Motor neuron (in vitro differentiated cells): ENCODE data around the gene FAM120A. TPM values are rescaled to one million over a fixed set of nuclear protein-coding genes. Genes with fewer than 3 reads are reported as not detected.

Experiments used
- ATAC-seq, 8 experiments: fragments of 200-7000 bp; cut with Tn5 transposase; replicated peaks in 6 of 8; 2 replicates each; pipeline ENCODE4 v1.8.0; 2021; ENCODE audit warnings: mild to moderate bottlenecking in 8 of 8, moderate library complexity in 8 of 8
- H3K27ac ChIP-seq, 2 donors: fragments of 250-450 bp; sonication (Bioruptor Pico); 2 replicates each; pipeline ENCODE4 v1.9.0; 2021; ENCODE audit warnings: antibody characterized with exemption in 2 of 2, mild to moderate bottlenecking in 2 of 2, moderate library complexity in 1 of 2
- H3K4me1 ChIP-seq, 2 donors: fragments of 250-450 bp; sonication (Bioruptor Pico); replicated peaks in 1 of 2; 2 replicates each; pipeline ENCODE4 v1.6.1; 2021; ENCODE audit warnings: antibody characterized with exemption in 2 of 2, mild to moderate bottlenecking in 2 of 2, moderate library complexity in 1 of 2
- H3K4me3 ChIP-seq, 5 donors: fragments of 250-450 bp; sonication (Bioruptor Pico); 2 replicates each; pipeline ENCODE4 v1.9.0; 2021; ENCODE audit warnings: antibody characterized with exemption in 5 of 5, mild to moderate bottlenecking in 5 of 5, moderate library complexity in 4 of 5
- WGBS, 10 experiments: fragments of 450-650 bp; shearing (Covaris generic); methylation state at CpG; one replicate each; pipeline ENCODE4 v1.0.0; 2022; 5-methylcytosine and 5-hydroxymethylcytosine counted together
- in situ Hi-C, 9 experiments: fragments of 400-800 bp; cut with MboI; loops; one replicate each; pipeline ENCODE4 v1.15.0; 2021; ENCODE audit warnings: low sequenced_read_pairs in 9 of 9, low pct_unique_long_range_greater_than_20kb in 2 of 9; ENCODE audit not compliant: unreplicated experiment in 9 of 9
- total RNA-seq, 8 experiments: library from RNA; unstranded; fragments of 300-600 nt; gene quantifications; 2 replicates each; pipeline versions ENCODE4 v1.2.3 to v1.2.4, GENCODE V29; 2022

Gene FAM120A
- total RNA-seq, 8 experiments from 2014 or later = 14.2 to 137 (median 33.7) TPM

DNA sequence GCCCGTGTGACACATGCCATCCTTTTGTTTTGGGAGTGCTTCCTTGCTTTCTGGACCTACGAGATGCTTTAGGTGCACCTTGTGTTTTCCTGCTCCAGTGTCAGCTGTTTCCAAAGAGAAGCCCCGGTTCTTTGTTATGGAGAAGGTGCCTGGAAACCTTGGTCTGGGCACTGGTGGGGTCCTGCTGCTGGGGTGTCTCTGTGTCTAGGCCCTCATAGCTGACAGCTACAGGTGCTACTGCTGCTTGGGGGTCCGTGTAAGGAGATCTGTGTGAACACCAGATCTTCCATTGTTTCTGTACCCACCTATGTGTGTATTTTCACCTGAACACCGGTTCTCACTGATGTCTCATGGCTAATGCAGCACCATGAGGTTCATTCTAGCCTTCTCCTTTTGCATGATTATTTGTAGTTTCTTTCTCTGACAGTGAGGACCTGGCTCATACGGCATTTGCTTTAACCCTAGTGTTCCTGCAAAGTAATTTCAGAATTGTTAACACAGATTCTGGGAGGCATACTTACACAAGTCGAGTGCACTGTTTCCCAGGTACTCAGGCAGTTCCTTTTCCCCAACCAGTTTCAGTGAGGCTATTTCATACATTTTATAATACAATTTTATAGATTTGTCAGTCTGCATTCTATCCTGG lies 15.1 kb downstream of the FAM120A start:
- H3K4me3 ChIP-seq = no peak overlapping the region
- H3K4me1 ChIP-seq = peaks cover 7 to 20% of the 10 kb centered on the region in 2 donors
- in situ Hi-C loops = loop anchor here in 1 of 9 experiments (25.0 kb wide), 1 partner anchor 279 kb away; the partner anchor contains the start of gene WNK2
- 45 to 90% (median 56%) methylated on average over 2 to 6 of the region's 7 CpGs; no CpG with 5 or more reads in 2 of the 10 experiments for WGBS, 10 experiments
- ATAC-seq = peak in 5 of 8 experiments; percentile 14 to 25 (median 19)
- no peak overlapping the region for H3K27ac ChIP-seq

DNA sequence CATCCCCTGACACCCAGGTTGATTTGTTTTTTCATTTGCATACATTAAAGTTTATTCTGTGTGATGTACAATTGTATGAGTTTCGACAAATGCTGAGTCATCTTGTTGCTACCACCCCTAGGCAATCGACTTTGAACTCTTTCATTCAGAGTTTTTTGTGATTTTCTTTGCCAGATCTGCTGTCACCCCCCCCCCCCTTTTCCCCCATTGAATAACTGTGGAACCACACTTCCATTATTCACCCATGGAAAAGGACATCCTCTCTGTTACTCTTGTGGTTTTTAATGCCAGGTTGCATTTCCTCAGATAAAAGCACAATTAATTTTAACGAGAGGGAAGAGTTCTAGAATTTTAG lies 15.6 kb downstream of the FAM120A start:
- Histone ChIP-seq H3K4me3 (no peak overlapping the region), H3K27ac (no peak overlapping the region), H3K4me1 (peaks cover 7 to 20% of the 10 kb centered on the region in 2 donors)
- ATAC-seq = peak in 4 of 8 experiments; percentile 12 to 31 (median 28)
- in situ Hi-C loops = loop anchor here in 1 of 9 experiments (25.0 kb wide), 1 partner anchor 280 kb away; the partner anchor contains the start of gene WNK2
- 14 to 66% (median 57%) methylated on average over 1 to 3 of the region's 3 CpGs; no CpG with 5 or more reads in 3 of the 10 experiments for WGBS, 10 experiments

DNA sequence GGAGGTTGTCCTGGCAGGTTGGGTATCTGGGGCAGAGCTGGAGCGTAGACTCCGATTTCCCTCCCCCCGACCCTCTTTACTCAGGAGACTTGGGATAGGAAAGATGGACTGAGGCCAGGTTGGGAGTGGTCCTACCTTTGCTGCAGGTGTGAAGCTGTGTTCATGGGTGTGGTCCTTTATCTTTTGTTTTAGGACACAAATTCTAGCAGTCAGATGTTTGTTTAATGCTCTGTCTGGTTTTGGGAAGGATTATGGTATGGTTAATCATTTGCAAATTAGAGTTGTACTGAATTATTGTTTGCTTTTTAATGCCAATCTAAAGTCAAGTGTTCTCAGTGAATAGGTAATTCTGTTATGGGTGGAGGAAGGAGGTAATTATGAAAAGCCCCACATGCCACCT lies 16.0 kb downstream of the FAM120A start:
- Histone ChIP-seq H3K27ac (no peak overlapping the region), H3K4me3 (no peak overlapping the region), H3K4me1 (peaks cover 7 to 20% of the 10 kb centered on the region in 2 donors)
- no peak for ATAC-seq
- in situ Hi-C loops = loop anchor here in 1 of 9 experiments (25.0 kb wide), 1 partner anchor 280 kb away; the partner anchor contains the start of gene WNK2
- 80 to 100% (median 92%) methylated on average over 1 to 3 of the region's 3 CpGs; no CpG with 5 or more reads in 6 of the 10 experiments for WGBS, 10 experiments

DNA sequence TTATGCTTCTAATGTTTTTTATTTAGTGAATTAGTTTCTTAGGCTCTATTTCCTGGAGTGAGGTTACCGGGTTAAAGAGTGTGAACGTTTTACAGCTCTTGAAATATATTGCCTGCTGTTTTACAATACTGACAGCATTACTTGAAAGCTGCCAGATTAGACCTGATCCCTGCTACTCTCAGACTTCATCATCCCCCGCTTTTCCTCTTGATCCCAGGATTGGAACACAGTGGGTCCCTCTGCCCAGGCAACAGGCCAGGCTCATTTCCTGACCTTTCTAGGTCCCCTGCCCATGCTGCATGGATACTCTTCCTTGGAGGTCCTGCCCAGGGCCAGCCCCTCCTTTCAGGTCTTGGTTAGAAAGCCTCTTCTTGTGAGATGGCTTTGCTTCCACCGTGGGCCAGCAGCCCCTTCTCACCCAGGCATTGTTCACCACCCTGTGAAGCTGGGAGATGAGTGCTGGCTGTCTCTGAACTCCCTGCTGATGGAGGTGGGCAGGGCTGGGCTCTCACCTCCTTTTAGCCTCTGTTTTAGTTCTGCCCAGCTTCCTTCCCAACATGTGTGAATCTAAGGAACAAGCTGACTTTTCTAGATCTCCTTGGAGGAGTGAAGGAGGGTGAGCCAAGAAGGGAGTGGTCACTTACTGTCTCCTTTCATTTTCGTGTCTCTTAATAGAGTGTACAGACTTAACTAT lies 17.4 kb downstream of the FAM120A start:
- ATAC-seq = peak in 6 of 8 experiments; percentile 18 to 80 (median 58)
- Histone ChIP-seq H3K4me3 (no peak overlapping the region), H3K27ac (no peak overlapping the region), H3K4me1 (peaks cover 7 to 20% of the 10 kb centered on the region in 2 donors)
- 10 to 58% (median 36%) methylated on average over 2 to 5 of the region's 5 CpGs for whole genome bisulfite sequencing, 10 experiments
- in situ Hi-C loops = loop anchor here in 1 of 9 experiments (25.0 kb wide), 1 partner anchor 282 kb away; the partner anchor contains the start of gene WNK2

DNA sequence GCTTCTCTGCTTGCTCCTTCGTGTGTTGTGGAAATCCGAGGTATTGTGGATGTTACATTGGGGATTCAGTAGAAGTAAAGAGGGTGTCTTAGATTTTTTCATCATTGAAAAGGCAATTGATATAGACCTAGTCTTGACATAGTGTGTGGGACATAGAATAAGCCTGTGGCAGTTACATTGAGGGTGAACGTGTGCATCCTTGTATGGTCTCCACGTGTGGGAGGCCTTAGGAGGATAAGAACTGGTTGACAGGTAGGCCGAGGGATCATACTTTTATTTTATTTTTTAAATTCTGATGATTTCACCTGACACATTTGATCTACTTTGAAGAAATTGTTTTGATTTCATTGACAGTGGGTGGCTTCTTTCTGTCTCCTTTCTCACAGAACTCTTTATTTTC lies 18.9 kb downstream of the FAM120A start:
- Histone ChIP-seq H3K27ac (no peak overlapping the region), H3K4me1 (peaks cover 7 to 20% of the 10 kb centered on the region in 2 donors), H3K4me3 (no peak overlapping the region)
- in situ Hi-C loops = loop anchor here in 1 of 9 experiments (25.0 kb wide), 1 partner anchor 283 kb away; the partner anchor contains the start of gene WNK2
- 60 to 100% (median 91%) methylated on average over 1 to 5 of the region's 5 CpGs for WGBS, 10 experiments
- ATAC-seq = no peak

DNA sequence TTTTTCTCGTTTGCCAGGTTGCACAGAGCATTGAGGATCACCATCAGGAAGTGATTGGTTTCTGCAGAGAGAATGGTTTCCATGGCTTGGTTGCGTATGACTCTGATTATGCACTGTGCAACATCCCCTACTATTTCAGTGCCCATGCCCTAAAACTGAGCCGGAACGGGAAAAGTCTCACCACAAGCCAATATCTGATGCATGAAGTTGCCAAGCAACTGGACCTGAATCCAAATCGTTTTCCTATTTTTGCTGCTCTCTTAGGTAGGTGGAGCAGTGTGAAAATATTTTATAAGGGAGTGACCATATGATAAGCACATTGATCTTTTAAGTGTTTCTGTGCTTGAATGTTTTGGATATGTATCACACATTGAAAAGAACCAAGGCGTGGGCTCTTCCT lies 19.6 kb downstream of the FAM120A start:
- WGBS, 10 experiments = 10 to 100% (median 87%) methylated on average over 2 to 5 of the region's 6 CpGs; no CpG with 5 or more reads in 1 of the 10 experiments
- H3K27ac ChIP-seq = no peak overlapping the region
- in situ Hi-C loops = loop anchor here in 1 of 9 experiments (25.0 kb wide), 1 partner anchor 284 kb away; the partner anchor contains the start of gene WNK2
- peaks cover 7 to 20% of the 10 kb centered on the region in 2 donors for H3K4me1 ChIP-seq
- H3K4me3 ChIP-seq = no peak overlapping the region
- ATAC-seq = peak in 4 of 8 experiments; percentile 47 to 76 (median 61)

DNA sequence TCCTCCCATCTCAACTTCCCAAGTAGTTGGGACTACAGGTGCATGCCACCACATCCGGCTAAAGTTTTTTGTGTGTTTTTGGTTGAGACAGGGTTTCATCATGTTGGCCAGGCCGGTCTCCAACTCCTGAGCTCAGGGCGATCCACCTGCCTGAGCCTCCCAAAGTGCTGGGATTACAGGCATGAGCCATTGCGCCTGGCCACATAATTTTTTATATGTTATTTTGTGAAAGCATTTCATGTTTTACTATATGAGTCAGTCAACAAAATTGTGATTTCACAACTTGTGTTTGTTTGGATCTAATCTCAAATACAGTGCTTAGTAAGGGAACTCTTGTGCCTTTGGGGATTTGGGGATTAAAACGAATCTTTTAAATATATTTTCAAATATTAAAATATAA lies 21.9 kb downstream of the FAM120A start:
- in situ Hi-C loops = loop anchor here in 1 of 9 experiments (25.0 kb wide), 1 partner anchor 286 kb away; the partner anchor contains the start of gene WNK2
- Histone ChIP-seq H3K4me3 (no peak overlapping the region), H3K4me1 (peaks cover 5 to 8% of the 10 kb centered on the region in 2 donors), H3K27ac (no peak overlapping the region)
- ATAC-seq = peak in 1 of 8 experiments; percentile 53
- 17 to 100% (median 75%) methylated on average over 1 to 4 of the region's 5 CpGs; no CpG with 5 or more reads in 1 of the 10 experiments for WGBS, 10 experiments

DNA sequence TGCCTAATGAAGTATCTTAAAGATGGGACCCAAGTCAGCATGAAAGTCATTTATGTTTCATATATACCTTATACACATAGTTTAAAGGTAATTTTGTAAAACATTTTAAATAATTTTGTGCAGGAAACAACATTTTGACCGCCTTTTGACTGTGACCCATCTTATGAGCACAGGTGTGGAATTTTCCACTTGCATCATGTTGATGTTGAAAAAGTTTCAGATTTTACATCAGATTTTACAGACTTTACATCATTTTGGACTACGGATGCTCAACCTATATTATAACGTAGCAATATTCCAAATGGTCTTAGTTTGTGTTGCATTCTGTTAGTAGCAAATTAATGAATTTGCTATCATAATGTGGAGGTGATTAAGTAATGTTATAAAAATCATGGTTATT lies 23.6 kb downstream of the FAM120A start:
- Histone ChIP-seq H3K27ac (no peak overlapping the region), H3K4me1 (no peaks in the 10 kb centered on the region), H3K4me3 (no peak overlapping the region)
- in situ Hi-C loops = no loop called here
- no peak for ATAC-seq
- WGBS, 10 experiments = 89 to 100% (median 95%) methylated on average over 1 to 3 of the region's 3 CpGs

DNA sequence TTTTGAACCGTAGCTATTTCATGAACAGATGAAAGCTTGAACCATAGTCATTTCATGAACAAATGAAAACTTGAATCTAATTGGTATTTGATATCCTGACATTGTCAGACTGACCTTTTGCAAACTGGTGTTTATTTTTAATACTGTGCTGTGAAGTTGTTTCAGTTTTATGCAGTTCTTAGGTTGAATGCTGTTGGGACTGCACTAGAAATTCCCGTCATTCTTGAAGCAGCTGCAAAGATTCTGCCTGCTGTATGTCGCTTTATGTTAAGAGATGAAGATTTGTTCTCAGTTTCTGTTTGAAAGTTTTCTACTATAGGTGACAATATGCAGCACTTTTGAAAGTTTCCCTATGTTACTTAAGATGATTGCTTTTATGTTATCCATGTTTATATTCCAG lies 24.4 kb downstream of the FAM120A start:
- H3K27ac ChIP-seq = no peak overlapping the region
- no peak overlapping the region for H3K4me3 ChIP-seq
- in situ Hi-C loops = no loop called here
- WGBS, 10 experiments = 47 to 100% (median 88%) methylated on average over 1 to 3 of the region's 3 CpGs; no CpG with 5 or more reads in 1 of the 10 experiments
- no peaks in the 10 kb centered on the region for H3K4me1 ChIP-seq
- ATAC-seq = peak in 1 of 8 experiments; percentile 7

DNA sequence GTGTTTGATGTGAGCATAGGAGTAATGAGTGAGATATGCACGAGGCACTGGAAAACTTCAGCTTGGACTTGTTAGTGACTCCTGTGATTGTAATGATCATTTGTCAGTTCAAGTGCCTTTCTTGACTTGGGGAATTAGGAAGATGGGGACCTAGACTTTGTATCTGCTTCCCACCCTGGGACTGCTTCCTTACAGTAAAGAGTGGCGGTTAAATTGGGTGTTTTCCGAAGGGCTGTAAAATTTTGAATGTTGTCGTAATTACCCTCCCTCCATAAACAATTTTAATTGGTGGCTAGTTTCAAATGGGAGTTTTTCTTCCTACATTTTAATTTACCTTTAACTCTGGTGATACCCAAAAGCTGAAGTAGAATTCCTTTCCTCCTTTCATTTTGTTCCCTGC lies 25.4 kb downstream of the FAM120A start:
- no peak overlapping the region for H3K27ac ChIP-seq
- no peak for ATAC-seq
- in situ Hi-C loops = no loop called here
- H3K4me3 ChIP-seq = no peak overlapping the region
- no peaks in the 10 kb centered on the region for H3K4me1 ChIP-seq
- 72 to 100% (median 92%) methylated on average over 1 to 4 of the region's 4 CpGs for WGBS, 10 experiments

DNA sequence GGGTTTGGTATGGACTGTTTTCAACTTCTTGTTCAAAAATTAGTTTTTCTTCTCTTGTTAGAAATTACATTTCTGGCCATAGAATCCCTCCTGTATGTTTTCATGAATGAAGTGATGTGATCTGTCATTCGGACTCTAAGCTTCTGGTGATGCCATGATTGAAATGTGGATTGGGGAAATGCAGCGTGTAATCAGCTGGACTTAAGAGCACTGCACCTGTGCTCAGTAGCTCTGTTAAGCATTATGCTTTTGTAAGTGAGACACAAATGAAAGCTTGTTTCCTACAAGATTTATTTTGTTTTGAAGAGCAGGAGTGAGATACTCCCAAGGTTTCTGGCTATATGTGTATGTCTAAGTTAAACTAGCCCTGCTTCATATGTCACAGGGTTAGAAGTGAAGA lies 25.9 kb downstream of the FAM120A start:
- in situ Hi-C loops = no loop called here
- H3K4me3 ChIP-seq = no peak overlapping the region
- 80 to 100% (median 93%) methylated on average over 1 to 2 of the region's 2 CpGs; no CpG with 5 or more reads in 2 of the 10 experiments for WGBS, 10 experiments
- no peaks in the 10 kb centered on the region for H3K4me1 ChIP-seq
- ATAC-seq = no peak
- H3K27ac ChIP-seq = no peak overlapping the region

DNA sequence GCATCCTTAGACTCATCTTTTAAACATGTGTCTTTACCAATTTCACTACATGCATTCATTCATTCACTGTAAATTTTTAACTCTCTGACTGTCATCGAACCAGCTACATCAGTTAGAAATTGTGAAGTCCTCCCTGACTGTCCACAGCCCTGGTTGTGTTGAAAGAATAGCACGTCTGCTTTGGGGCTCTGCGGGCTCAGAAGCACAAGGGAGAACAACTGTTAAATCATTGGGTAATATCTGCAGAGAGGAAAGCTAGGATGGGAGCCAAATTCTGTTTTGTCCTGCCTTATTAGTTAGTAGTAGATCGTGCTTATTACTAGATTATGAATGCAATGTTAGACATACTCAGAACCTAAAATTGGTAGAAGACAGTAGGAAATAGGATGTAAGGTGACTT lies 28.2 kb downstream of the FAM120A start:
- no peak for ATAC-seq
- Histone ChIP-seq H3K4me3 (no peak overlapping the region), H3K4me1 (no peaks in the 10 kb centered on the region), H3K27ac (no peak overlapping the region)
- in situ Hi-C loops = no loop called here
- WGBS, 10 experiments = 25 to 100% (median 82%) methylated on average over 1 to 4 of the region's 4 CpGs; no CpG with 5 or more reads in 2 of the 10 experiments

DNA sequence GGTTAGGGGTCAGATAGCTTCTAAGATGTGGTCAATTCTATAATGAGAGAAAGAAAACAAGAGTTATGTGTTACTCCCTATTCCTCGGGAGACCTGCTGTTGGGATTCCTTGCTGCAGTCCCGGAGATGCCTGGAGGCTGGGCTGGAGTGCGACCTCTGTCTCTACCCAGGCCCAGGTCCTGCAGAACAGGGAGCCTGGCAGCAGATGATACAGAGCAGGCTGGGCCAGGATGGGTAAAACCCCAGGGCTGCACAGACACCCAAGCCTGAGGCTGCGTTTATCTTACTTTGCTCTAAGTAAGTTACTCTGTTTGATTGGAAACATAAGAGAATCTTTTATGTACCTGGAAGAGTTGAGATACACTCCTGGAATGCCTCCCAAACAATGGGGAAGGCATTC lies 28.8 kb downstream of the FAM120A start:
- in situ Hi-C loops = no loop called here
- ATAC-seq = no peak
- H3K4me1 ChIP-seq = no peaks in the 10 kb centered on the region

More for the DNA sequence above, 28.8 kb downstream of the FAM120A start:
- Histone ChIP-seq H3K27ac (no peak overlapping the region), H3K4me3 (no peak overlapping the region)
- WGBS, 10 experiments = 60 to 100% (median 82%) methylated on average over 1 to 4 of the region's 4 CpGs; no CpG with 5 or more reads in 5 of the 10 experiments
